HG03060 (cell line): ENCODE results near the gene VAMP4.

Source experiments
- ATAC-seq: cut with Tn5 transposase; IDR thresholded peaks from one replicate; pipeline ENCODE4 v1.9.1; 2021; ENCODE audit warnings: low read depth, moderate number of reproducible peaks; ENCODE audit not compliant: unreplicated experiment

Gene VAMP4

DNA sequence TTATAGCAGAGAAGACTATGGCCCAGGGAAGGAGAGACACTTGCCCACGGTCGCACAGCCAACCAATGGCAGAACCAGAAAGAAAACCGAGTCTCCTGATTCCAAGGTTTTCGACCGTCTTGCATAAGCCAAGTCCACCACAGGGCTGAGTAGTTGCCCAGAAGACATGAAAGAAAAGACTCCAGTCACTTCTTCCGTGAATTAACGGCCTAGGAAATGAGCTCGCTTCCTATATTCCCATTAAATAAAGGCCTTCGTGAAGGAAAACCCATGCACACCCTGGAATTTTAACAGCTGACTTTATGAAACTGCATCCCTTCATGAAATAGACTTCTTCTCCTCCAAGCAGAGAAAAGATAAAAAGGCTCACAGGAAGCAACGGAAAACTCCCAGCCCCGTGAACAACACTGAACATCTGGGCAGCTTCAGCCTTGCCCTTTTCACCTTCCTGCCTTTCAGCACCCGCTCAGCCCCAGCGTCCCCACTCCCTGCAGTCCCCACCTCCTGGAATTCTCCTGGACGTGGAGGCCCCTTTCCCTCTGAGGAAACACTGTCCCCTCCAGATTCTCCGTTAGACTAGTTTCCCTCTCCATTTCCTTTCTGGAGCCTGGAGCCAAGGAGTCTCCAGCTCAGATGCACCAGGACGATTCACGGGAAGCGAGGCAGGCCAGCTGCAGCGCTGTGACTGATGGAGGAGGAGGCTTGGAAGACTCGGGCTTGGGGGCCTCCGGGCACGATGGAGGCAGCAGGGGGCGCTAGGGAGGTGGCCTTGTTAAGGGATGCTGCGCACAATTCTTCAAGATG is 86.7 kb downstream of the VAMP4 start:
- peak; percentile 62 for ATAC-seq

DNA sequence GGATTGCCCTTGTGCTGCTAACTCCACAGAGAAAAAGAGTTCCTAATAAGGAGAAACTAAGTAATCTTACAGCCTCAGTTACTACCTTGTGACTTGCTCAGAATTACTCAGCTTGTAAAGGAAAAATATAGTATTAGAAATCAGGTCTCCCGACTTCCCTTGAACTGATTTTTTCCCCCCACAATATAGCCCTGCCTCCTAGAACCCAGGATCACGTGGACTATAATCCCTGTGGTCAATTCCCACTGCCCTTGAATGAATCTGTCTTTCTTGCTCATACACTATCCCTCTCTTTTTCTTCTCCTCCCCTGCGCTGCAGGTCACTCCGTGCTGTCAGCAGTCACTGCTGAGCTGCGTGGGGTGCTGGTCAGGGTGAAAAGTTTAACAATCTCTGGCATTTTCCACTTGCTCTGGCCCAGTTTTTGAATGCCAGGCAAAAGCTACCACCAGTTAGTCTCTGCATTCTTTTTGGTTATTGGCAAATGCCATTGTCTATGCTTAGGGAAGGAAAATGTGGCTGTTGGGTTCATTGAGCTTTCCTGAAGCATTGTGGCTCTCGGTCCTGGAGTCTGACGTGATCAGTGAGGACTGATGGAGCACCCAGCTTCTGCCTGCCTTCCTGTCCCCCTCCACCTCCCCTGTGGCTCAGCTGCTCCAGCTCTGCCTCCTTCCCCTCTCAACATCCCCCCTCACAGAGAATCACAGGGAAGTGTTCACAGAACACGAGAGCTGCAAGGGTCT is 87.5 kb downstream of the VAMP4 start:
- no peak for ATAC-seq

DNA sequence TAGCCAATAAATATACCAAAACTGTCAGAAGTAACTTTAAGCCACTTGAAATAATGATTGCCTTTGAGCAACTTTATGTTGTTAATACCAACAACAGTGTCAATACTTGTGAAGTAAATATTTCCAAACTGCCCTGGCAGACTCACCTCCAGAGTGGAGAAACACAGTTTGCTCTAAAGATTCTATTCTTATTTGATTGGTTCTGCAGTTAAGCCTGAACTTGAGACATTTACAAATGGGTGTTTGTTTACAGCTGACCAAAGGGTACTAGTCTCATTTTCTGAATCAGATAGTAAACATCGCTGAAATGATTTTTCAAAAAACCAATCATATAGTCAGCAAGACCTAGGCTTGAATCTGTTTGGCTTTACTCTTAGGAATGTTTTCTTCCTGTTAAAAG is 88.1 kb downstream of the VAMP4 start:
- no peak for ATAC-seq

DNA sequence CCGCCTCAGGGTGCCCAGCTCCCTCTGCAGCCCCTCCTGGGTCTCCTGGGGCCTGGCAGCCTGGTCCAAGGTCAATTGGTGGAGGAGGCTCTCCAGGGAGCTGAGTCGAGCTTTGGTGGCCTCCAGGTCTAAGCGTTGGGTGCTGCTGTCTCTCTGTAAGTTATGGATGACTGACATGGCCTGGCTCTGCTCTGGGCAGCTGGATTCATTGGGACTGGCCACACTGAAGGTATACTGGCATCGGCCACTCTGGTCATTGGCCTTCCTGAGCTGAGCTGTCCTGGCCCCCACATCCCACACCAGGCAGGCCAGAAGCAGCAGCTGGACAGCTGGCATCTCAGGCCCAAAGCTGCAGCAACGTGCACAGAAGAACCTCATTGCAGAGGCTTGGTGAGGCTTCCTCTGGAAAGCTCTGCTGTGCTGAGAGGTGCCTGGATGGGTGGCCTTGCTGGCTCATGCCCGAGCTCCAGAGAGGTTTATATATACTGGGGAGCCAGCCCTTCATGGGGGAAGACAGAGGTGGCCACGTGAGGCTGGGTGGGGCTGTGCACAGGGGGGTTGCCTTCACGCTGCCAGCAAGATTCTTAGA is 89.5 kb downstream of the VAMP4 start, which contains the start of gene MYOC:
MYOC (minus strand) TSS at position 455 of the 589 bp plus-strand sequence; CDS start at position 378, 77 bp downstream.
- ATAC-seq, result no peak
